ENCODE results near the gene SPIB. TPM values are rescaled to one million over a fixed set of nuclear protein-coding genes. Genes with fewer than 3 reads are reported as not detected.

Gene SPIB
- total RNA-seq, 1 donor from 2014 or later = not detected

- no peaks in the 10 kb centered on the region for H3K79me2 ChIP-seq (ENCODE audit: low read depth)
- Mint-ChIP-seq H3K36me3 (no peaks in the 10 kb centered on the region), H3K4me1 (peaks cover 7% of the 10 kb centered on the region), H3K27ac (no peak overlapping the region), H3K9me3 (peaks cover 9% of the 10 kb centered on the region), H3K4me3 (peak overlapping the region; percentile 35), H3K27me3 (ENCODE audit: insufficient read depth, low read depth) (peaks cover 5% of the 10 kb centered on the region)
- H3K36me3 ChIP-seq = no peaks in the 10 kb centered on the region
- no peak for DNase-seq (ENCODE audit: low spot score)
- H2AFZ ChIP-seq (replicated peaks) = no peak overlapping the region
- no peaks in the 10 kb centered on the region for H3K4me1 ChIP-seq
- no peak overlapping the region for H3K4me2 ChIP-seq
- peaks cover 3% of the 10 kb centered on the region for H3F3A ChIP-seq (ENCODE audit: low read depth)
- no peaks in the 10 kb centered on the region for H4K20me1 ChIP-seq (ENCODE audit: low read depth)
- no peak for TF ChIP-seq CTCF (IDR thresholded peaks at IDR 0.05)
- TF ChIP-seq EZH2 (IDR thresholded peaks at IDR 0.05) = no peak
- no peak for TF ChIP-seq EZH2phosphoT487 (IDR thresholded peaks at IDR 0.05)
- no peak overlapping the region for H3K4me3 ChIP-seq
- no peaks in the 10 kb centered on the region for H3K27me3 ChIP-seq
- no peak overlapping the region for H3K27ac ChIP-seq
- H3K9ac ChIP-seq = no peak overlapping the region
- no peaks in the 10 kb centered on the region for H3K9me3 ChIP-seq (ENCODE audit: low read depth)
Measured at GRCh38 chr19:50455992-50456391, 37.3 kb downstream of the SPIB start.

GRCh38 chr19:50457300-50457699 lies 38.6 kb downstream of the SPIB start:
- Histone ChIP-seq H3K27ac (no peak overlapping the region), H3K79me2 (ENCODE audit: low read depth) (no peaks in the 10 kb centered on the region), H3K36me3 (no peaks in the 10 kb centered on the region), H3K4me3 (no peak overlapping the region), H4K20me1 (ENCODE audit: low read depth) (no peaks in the 10 kb centered on the region), H3F3A (ENCODE audit: low read depth) (peaks cover 3% of the 10 kb centered on the region), H3K4me1 (no peaks in the 10 kb centered on the region), H3K4me2 (no peak overlapping the region), H3K9me3 (ENCODE audit: low read depth) (no peaks in the 10 kb centered on the region), H3K9ac (no peak overlapping the region), H2AFZ (replicated peaks) (no peak overlapping the region), H3K27me3 (no peaks in the 10 kb centered on the region)
- no peaks in the 10 kb centered on the region for H3K36me3 Mint-ChIP-seq
- H3K27me3 Mint-ChIP-seq (ENCODE audit: insufficient read depth, low read depth) = peaks cover 6% of the 10 kb centered on the region
- TF ChIP-seq EZH2phosphoT487 (IDR thresholded peaks at IDR 0.05) (no peak), EZH2 (IDR thresholded peaks at IDR 0.05) (no peak), CTCF (IDR thresholded peaks at IDR 0.05) (no peak)
- peaks cover 12% of the 10 kb centered on the region for H3K4me1 Mint-ChIP-seq
- peaks cover 9% of the 10 kb centered on the region for H3K9me3 Mint-ChIP-seq
- H3K27ac Mint-ChIP-seq = no peak overlapping the region
- DNase-seq (ENCODE audit: low spot score) = no peak
- H3K4me3 Mint-ChIP-seq = no peak overlapping the region

GRCh38 chr19:50458396-50459066 lies 39.8 kb downstream of the SPIB start:
- H3K4me1 Mint-ChIP-seq = peaks cover 12% of the 10 kb centered on the region
- H3K4me2 ChIP-seq = no peak overlapping the region
- no peaks in the 10 kb centered on the region for H3K36me3 Mint-ChIP-seq

More at GRCh38 chr19:50458396-50459066, 39.8 kb downstream of the SPIB start:
- DNase-seq (ENCODE audit: low spot score) = no peak
- Histone ChIP-seq H3K4me3 (no peak overlapping the region), H3K9ac (no peak overlapping the region), H3F3A (ENCODE audit: low read depth) (peaks cover 3% of the 10 kb centered on the region), H4K20me1 (ENCODE audit: low read depth) (no peaks in the 10 kb centered on the region), H3K36me3 (no peaks in the 10 kb centered on the region), H3K27ac (no peak overlapping the region), H2AFZ (replicated peaks) (no peak overlapping the region), H3K79me2 (ENCODE audit: low read depth) (no peaks in the 10 kb centered on the region), H3K4me1 (no peaks in the 10 kb centered on the region), H3K27me3 (no peaks in the 10 kb centered on the region), H3K9me3 (ENCODE audit: low read depth) (no peaks in the 10 kb centered on the region)
- H3K27me3 Mint-ChIP-seq (ENCODE audit: insufficient read depth, low read depth) = peaks cover 8% of the 10 kb centered on the region
- TF ChIP-seq CTCF (IDR thresholded peaks at IDR 0.05) = no peak
- no peak for TF ChIP-seq EZH2phosphoT487 (IDR thresholded peaks at IDR 0.05)
- no peak for TF ChIP-seq EZH2 (IDR thresholded peaks at IDR 0.05)
- no peak overlapping the region for H3K4me3 Mint-ChIP-seq
- H3K9me3 Mint-ChIP-seq = peaks cover 9% of the 10 kb centered on the region
- H3K27ac Mint-ChIP-seq = no peak overlapping the region

All from neural progenitor cell (in vitro differentiated cells).